Measurements from ENCODE around the gene KAZN.

KAZN gene

GRCh38 chr1:15073799-15074308, 475.4 kb downstream of the KAZN start:
- no peak for DNase-seq

GRCh38 chr1:15075175-15075574, 476.7 kb downstream of the KAZN start:
- DNase-seq = no peak

- no peak for DNase-seq
Observed at GRCh38 chr1:15075817-15076216, 477.3 kb downstream of the KAZN start.

GRCh38 chr1:15076807-15077206, 478.3 kb downstream of the KAZN start:
- no peak for DNase-seq

DNA sequence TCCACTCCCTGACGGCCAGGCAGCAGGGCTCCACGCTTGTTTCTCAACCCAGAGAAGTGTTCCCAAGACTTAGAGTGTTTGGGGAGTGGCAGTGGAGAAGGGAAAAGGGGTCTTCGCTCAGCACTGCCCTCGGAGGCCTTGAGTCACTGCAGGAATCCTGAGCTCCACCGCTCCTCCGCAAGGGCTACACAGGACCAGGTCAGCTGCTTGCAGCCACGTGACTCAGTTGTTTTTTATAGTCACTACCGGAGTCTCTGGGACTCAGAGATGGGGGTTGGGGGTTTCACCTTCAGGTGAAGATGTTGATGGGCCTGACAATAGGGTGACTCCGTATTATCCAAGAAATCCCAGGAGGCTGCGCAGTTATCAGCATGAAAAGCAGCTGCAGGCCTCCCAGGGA, 478.9 kb downstream of the KAZN start:
- no peak for DNase-seq

DNA sequence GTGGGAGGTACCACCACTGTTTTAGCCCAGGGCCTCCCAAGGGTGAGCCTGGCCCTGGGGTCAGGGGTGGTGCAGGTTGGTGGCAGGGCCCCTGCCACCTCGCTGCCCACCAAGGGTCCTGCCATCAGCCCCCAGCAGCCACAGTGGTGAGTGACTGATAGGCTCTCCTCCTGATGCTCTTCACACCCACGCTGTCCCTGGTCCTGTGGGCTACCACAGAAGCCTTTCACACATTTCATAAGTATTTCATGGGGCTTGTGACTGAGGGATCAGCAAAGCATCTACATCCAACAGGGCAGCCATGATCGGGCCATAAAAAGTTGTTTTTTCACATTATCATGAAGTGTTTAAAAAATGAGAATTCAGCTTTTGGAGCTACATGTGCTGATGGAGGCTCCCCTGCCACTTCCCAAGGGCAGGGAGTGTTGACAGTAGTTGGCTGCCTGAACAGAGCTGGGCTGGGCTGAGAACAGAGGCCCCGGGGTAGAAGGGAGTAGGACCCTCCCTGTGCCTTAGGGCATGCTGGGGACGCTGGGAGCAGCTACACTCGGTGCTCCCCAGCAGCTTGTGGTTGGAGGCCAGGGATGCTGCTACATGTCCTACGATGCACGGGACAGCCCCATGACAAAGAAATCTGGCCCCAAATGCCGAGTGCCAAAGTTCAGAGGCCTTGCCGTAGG, 482.0 kb downstream of the KAZN start:
- no peak for DNase-seq

DNA sequence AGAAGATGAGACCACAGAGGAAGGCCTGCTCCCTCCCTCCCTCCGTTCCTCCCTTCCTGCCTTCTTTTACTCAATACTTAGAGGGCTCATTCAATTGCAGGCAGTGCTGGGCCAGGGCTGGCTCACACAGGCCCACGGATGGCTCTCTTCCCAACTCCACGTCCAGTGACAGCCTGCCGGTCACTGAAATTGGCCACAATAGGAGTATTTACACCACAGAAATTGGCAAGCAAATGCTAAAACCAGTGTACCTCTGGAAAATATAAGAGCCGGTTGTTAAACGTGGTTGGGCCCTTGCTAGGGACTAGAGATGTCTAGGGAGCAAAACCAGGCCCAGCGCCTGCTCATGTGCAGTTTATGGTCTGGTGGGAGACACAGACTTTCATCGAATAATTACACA, 482.6 kb downstream of the KAZN start:
- no peak for DNase-seq

DNA sequence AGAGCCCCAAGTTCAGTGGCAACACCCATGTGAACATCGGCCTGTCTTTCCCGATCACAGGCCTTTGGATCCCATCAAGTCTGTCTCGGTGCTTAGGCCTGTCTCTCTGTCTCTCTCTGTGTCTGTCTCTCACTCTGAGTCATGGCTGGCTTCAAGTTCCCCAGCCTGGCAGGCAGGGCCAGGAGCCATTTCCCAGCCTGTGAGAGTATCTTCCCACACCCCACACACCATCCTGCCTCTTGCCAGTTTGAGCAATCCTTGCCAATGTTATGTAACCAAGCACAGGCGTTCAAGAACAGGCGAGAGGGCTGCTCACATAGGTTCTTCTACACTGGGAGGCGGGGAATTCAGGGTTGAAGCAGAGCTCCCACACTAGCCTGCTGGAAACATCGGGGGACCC, 485.1 kb downstream of the KAZN start:
- DNase-seq = no peak

DNA sequence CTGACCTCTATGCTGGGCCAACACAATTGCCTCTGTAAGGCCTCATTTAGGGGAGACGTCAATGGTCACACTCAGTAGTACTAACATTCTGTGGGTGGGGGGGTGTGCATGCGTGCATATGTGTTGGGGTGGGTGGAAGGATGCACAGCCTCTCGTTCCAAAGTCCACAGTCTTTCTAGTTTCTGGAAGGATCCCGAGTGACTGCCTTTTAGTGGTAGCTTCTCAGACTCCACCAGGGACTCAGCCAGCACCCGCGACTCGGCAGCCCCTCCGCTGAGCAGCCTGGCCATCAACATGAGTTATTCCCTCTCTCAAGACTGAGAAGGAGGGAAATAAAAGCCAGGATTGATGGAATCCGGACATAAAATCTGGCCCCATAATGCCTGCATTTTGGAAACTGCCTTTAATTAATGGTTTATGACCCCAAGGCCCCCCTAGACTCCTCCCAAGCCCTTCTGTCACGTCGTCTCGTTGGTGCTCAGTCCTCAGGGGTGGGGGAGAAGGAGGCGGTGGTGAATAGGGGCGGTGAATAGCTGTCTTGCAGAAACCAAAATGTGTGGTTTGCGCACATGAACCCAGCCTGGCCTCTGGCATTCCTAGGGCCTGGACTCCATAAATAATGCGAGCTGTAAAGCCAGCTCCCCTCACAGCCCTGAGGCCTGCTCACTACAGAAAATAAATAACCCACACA, 489.9 kb downstream of the KAZN start:
- DNase-seq = no peak

DNA sequence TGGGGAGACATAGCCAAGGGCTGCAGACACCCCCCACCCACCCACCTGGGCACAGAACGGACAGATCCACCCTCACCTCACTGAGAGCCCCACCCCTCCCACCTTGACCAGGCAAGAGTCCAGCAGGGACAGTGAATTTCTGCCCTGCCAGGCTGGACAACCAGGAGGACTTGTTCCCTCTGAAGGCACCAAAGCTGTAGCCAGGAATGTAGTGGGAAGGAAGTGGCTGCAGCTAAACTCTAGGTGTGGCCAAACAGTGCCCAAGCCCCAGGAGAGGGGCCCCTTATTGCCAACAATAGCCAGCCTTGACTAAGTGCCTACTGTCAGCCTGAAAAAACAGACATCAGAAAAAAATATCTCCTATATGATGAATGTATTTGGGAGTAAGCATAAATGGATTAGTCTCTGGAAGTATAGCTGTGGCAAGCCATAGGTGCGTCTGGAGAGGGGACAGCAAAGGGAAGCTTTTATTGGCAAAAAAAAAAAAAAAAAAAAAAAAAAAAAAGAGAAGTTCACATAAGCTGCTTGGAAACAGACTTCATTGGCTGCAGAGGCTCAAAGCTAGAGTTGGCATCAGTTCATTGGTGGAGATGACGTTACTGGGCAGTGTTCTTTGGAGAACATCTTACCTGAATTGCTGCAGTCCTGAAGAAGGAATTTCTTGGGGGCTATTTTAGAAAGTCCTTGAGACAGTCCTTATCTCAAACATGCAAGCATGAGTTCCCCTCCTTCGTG, 490.9 kb downstream of the KAZN start:
- DNase-seq = no peak

DNA sequence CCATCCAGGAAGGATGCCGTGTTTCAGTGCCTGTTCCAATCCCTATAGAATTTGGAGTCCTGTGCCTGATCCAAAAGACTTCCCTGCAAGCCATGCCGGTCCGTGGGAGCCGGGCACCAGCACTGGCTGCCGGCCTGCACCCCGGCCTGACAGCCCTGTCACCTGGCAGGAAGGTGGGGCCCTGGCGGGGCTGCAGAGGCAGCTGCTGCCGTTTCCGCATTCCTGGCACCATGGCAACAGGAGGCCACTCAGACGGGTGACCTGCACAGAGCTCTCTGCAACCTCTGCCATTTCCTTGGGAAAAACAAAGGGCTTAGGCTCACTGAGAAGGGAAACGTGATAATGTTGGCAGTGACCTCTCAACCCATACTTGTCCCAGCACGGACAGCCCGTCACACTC, 491.9 kb downstream of the KAZN start:
- DNase-seq = no peak

- no peak for DNase-seq
Observed at GRCh38 chr1:15094056-15094455, 495.6 kb downstream of the KAZN start.

DNA sequence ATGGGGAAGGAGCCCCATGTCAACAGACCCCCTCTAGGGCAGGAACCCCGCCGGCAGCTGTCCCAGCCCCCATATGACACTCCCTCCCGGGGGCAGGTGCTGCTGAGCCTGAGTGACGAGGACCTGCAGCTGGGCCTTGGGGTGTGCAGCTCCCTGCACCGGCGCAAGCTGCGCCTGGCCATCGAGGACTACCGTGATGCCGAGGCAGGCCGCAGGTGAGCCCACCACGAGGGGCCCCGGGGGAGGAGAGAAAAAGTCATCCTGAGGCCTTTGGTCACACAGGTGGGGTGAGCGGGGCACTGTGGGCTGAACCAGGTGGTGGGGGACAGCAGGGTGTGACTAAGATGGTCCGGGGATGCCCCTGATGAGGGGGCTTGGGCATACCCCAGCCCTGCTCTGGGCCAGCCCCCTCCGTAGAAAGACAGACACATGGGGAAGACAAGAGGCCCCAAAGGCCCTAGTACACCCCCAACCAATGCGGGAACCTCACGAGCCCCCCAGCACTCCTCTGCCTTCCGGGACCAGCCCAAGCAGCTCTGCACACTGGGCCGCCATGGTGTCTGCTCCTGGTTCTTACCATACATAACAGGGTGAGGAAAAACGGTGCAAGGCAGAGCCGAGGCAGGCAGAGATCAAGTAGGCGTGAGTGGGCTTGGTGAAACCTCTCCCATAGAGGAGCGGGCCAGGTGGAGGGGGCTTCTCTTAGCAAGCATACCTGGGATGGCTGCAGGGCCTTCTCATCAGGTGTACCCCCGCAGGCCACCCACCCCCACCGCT, 496.4 kb downstream of the KAZN start:
- no peak for DNase-seq

- DNase-seq = no peak
Observed at GRCh38 chr1:15095496-15095875, 497.0 kb downstream of the KAZN start.

- no peak for DNase-seq
Observed at GRCh38 chr1:15096293-15096692, 497.8 kb downstream of the KAZN start.

DNA sequence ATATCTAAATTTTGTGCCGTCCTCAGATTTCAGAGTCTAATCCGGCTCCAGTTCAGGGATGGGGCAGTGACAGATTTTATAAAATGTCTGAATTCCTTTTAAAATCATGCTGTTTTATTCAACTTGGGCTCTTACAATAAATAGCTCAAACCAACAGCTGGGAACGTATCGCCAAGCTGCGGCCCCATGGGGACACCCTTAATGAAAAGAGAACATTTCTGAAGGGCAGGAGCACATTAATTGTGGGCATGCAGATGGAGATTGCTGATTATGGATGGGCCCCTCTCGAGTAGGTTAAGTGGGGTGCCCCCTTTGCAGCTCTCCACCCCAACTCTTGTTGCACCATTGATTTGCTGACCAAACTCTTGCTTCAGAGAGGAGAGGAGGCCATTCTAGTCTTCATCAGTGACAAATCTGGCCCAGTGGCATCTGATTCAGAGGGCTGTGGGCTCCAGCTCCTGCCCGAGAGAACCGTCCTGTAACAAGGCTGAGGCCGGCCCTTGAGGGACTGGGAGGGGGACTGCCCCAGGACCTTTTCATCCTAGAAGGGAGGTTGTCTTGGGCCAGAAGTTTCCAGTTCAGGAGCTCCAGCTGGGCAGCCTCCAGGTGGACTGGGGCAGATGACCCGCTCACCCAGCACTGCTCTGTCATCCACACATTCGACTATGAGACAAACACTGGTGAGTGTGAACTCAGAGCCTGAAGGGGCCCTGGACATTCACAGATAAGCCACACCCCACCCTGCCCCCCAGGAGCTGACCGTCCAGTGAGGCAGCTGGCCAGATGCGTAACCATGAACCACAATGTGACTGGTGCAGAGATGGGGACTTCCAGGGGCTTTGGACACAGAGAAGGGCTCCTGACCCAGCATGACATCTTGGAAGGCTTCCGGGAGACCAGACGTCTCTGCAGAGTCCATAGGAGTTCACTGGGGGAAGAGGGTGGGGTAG, 500.0 kb downstream of the KAZN start:
- no peak for DNase-seq

DNA sequence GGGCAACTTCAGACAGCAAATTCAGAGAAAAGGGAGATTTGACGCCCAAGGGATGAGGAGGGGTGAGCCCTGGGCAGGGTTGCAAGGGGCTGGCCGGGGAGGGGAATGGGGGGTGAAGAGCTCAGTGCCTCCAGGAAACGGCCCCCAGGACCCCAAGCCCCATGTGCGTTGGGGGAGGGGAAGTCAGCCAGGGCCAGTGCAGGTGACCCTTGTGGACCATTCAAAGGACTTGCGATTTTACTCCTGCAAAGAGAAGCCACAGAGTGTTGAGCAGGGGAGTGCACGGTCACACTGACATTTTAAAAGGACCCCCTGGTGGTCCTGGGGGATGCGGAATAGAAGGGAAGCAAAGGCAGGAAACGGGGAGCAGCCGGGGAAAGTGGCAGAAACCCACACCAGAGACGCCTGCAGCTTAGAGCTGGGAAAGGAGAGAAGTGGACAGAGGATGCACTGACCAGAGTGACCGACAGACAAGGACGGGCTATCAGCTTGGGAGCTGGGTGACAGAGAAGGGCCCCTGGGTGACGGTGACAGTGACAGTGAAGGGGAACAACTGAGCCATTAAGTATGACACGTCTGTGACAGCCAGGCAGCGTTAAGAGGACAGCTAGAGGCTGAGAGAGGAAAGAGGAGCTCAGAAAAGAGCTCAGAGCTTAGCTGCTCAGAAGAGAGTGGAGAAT, 501.1 kb downstream of the KAZN start:
- DNase-seq = no peak

DNA sequence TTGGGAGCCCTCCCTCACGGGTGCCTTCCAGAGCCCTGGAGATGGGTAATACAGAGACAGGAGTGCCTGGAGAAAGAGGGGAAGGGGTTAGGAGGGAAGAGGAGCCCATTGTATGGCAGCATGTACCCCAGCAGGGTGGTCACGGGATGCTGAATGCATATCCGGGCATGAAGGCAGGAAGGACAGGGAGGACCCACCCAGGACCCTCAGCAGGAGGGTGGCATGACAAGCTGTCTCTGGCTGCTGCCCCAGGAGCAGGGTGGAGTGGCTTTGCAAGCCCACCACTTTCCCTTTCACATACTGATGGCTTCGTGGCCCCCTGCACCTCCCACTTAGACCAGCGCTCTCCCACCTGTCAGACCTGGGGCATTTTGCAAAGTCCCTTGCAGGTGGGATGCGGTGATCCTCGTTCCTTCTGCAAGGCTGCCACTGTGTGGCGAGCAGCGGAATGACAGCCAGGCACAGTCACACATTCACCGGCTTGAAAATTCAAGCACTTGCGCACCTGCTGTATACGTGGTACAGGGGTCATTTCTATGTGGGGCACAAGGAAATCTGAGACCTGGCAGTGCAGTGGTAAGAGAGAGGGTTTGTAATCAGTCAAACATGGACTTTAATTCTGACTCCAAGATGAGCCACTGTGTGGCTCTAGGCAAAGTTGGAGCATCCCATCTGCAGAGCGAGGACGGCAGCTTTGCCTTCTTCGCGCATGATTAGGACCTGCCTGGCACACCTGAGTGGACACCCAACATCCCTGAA, 501.8 kb downstream of the KAZN start:
- peak; percentile 46 for DNase-seq

GRCh38 chr1:15100880-15101760, 502.6 kb downstream of the KAZN start:
- no peak for DNase-seq

DNA sequence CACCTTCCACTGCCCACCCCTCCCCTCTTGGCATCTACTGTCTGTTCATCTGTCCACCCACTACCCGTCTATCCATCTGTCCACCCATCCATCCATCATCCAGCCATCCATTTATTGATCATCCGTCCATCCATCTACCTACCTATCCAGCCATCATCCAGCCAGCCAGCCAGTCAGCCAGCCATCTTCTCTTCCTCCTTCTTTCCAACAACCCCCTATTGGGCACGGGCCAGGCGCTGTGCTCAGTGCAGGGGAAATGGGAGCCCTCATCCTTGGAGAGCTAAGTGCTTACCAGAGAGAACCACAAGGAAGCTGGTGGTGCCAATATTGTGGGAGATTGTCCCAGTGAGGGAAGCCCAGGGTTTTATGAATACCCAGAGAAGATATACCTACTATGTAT, 503.3 kb downstream of the KAZN start:
- DNase-seq = no peak

Measured in activated T-cell treated with anti-CD3 and anti-CD28 coated beads, Interleukin-2, amount 50 U/mL, for 1 hour (primary cell).